Neural cell (in vitro differentiated cells): ENCODE measurements around the gene SH2D3A. TPM values are rescaled to one million over a fixed set of nuclear protein-coding genes. Genes with fewer than 3 reads are reported as not detected.

Experiments used
- H2AFZ ChIP-seq: fragments of 200-600, 300-800 bp; sonication (generic), shearing (Covaris generic); 2 replicates; pipeline ENCODE4 v1.6.0; 2014; ENCODE audit warnings: low read depth, mild to moderate bottlenecking, antibody characterized with exemption, low read length, moderate library complexity
- H3F3A ChIP-seq: fragments of 200-600 bp; shearing (Covaris generic); 2 replicates; pipeline ENCODE4 v1.6.1; 2016; ENCODE audit warnings: mild to moderate bottlenecking, moderate library complexity, mixed read lengths, antibody characterized with exemption, low read length; ENCODE audit not compliant: insufficient read depth, poor library complexity, severe bottlenecking
- H3K27ac ChIP-seq: fragments of 200-600, 300-800 bp; sonication (generic), shearing (Covaris generic); 2 replicates; pipeline ENCODE4 v1.5.1; 2014; ENCODE audit warnings: mild to moderate bottlenecking, low read length, moderate library complexity
- H3K27me3 ChIP-seq: fragments of 300-800, 200-600 bp; sonication (generic), shearing (Covaris generic); 2 replicates; pipeline ENCODE4 v1.6.0; 2014; ENCODE audit warnings: mild to moderate bottlenecking, low read depth, low read length, moderate library complexity; ENCODE audit not compliant: insufficient read depth
- H3K36me3 ChIP-seq: fragments of 300-800, 200-600 bp; sonication (generic), shearing (Covaris generic); 2 replicates; pipeline ENCODE4 v1.5.1; 2014; ENCODE audit warnings: mild to moderate bottlenecking, antibody characterized with exemption, low read length, moderate library complexity; ENCODE audit not compliant: insufficient read depth
- H3K4me2 ChIP-seq: fragments of 300-800, 200-600 bp; sonication (generic), shearing (Covaris generic); 2 replicates; pipeline ENCODE4 v1.6.0; 2014; ENCODE audit warnings: mild to moderate bottlenecking, low read length
- H3K4me3 ChIP-seq: fragments of 300-800, 200-600 bp; sonication (generic), shearing (Covaris generic); 2 replicates; pipeline ENCODE4 v1.5.1; 2014; ENCODE audit warnings: mild to moderate bottlenecking, low read length, moderate library complexity
- H3K79me2 ChIP-seq: fragments of 200-600 bp; shearing (Covaris generic); replicated peaks from 2 replicates; pipeline ENCODE4 v1.6.0; 2014; ENCODE audit warnings: mild to moderate bottlenecking, low read length, moderate library complexity; ENCODE audit not compliant: insufficient read depth
- H3K9ac ChIP-seq: fragments of 300-800, 200-600 bp; sonication (generic), shearing (Covaris generic); 2 replicates; pipeline ENCODE4 v1.6.1; 2016; ENCODE audit warnings: mild to moderate bottlenecking, low read length, mixed read lengths
- H3K9me2 ChIP-seq: fragments of 200-600 bp; shearing (Covaris generic); 2 replicates; pipeline ENCODE4 v1.6.1; 2016; ENCODE audit warnings: mild to moderate bottlenecking, low read length, mixed read lengths; ENCODE audit not compliant: insufficient read depth
- H3K9me3 ChIP-seq: fragments of 200-600, 300-800 bp; sonication (generic), shearing (Covaris generic); 2 replicates; pipeline ENCODE4 v1.6.1; 2016; ENCODE audit warnings: mild to moderate bottlenecking, mixed run types, low read length, moderate library complexity, mixed read lengths
- H4K20me1 ChIP-seq: fragments of 200-600 bp; shearing (Covaris generic); 2 replicates; pipeline ENCODE4 v1.6.1; 2016; ENCODE audit warnings: mild to moderate bottlenecking, mixed run types; ENCODE audit not compliant: insufficient read depth
- CTCF ChIP-seq: fragments of 450-650 bp; IDR thresholded peaks from 2 replicates; pipeline ENCODE4 v1.5.1; 2014; ENCODE audit warnings: antibody characterized with exemption, mild to moderate bottlenecking, moderate library complexity; ENCODE audit not compliant: poor library complexity, severe bottlenecking
- EP300 ChIP-seq: fragments of 450-650 bp; conservative IDR thresholded peaks from 2 replicates; pipeline ENCODE4 v1.6.1; 2014; ENCODE audit warnings: antibody characterized with exemption, mild to moderate bottlenecking, moderate library complexity; ENCODE audit not compliant: poor library complexity, severe bottlenecking
- EZH2 ChIP-seq: fragments of 200-600, 300-800 bp; shearing (Covaris generic), sonication (generic); IDR thresholded peaks from 2 replicates; pipeline ENCODE4 v1.6.1; 2014; ENCODE audit warnings: antibody characterized with exemption, low read length, borderline replicate concordance, mild to moderate bottlenecking; ENCODE audit not compliant: insufficient read depth, poor library complexity, severe bottlenecking
- MXI1 ChIP-seq: fragments of 450-650 bp; conservative IDR thresholded peaks from 2 replicates; pipeline ENCODE4 v1.6.1; 2014; ENCODE audit warnings: antibody characterized with exemption, mild to moderate bottlenecking; ENCODE audit not compliant: poor library complexity, severe bottlenecking
- POLR2AphosphoS5 ChIP-seq: IDR thresholded peaks from 2 replicates; pipeline ENCODE4 v1.6.1; 2012
- RAD21 ChIP-seq: fragments of 450-650 bp; conservative IDR thresholded peaks from 2 replicates; pipeline ENCODE4 v1.6.1; 2014; ENCODE audit warnings: antibody characterized with exemption, mild to moderate bottlenecking, moderate library complexity
- SMC3 ChIP-seq: fragments of 450-650 bp; conservative IDR thresholded peaks from 2 replicates; pipeline ENCODE4 v1.6.1; 2014; ENCODE audit warnings: antibody characterized with exemption, mild to moderate bottlenecking, moderate library complexity; ENCODE audit not compliant: poor library complexity
- polyA plus RNA-seq: library from polyadenylated mRNA; depleted of rRNA; stranded (reverse); fragments of >200 nt; gene quantifications from 2 replicates; pipeline ENCODE4 v1.2.3, GENCODE V29; 2014
- TF ChIP-seq, protein P1 (sequence below): IDR thresholded peaks from 2 replicates; pipeline ENCODE4 v1.6.1; 2012; ENCODE audit warnings: borderline replicate concordance

The SH2D3A gene
- polyA plus RNA-seq, 1 donor from 2014 or later: 3.6 TPM

DNA sequence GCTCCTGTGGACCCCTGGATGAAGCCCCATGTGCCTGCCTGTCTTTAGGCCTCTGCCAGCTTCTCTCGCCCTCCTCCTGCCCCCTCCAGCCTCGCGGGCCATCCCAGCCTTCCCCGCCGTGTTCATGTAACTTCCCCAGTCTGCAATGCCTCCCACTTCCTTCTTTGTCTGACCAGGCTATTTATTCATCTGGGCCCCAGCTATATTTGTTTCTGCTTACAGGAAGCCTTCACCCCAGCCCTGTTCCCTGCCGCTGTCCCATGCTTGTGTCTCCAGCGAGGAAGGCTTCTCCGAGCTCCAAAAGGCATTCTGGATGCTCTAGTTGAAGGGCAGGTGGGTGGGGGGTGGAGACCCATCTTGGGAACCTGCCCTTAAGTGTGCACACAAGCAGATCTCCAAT, 38.9 kb downstream of the SH2D3A start:
- Histone ChIP-seq H3K9me2 (no peaks in the 10 kb centered on the region), H3K9ac (no peak overlapping the region), H3K4me3 (no peak overlapping the region), H4K20me1 (no peaks in the 10 kb centered on the region), H3F3A (no peaks in the 10 kb centered on the region), H3K36me3 (no peaks in the 10 kb centered on the region), H3K27me3 (no peaks in the 10 kb centered on the region), H3K79me2 (no peaks in the 10 kb centered on the region), H2AFZ (no peak overlapping the region), H3K9me3 (no peaks in the 10 kb centered on the region), H3K4me2 (no peak overlapping the region), H3K27ac (no peak overlapping the region)
- TF ChIP-seq SMC3: no peak

- TF ChIP-seq, protein P1, sequence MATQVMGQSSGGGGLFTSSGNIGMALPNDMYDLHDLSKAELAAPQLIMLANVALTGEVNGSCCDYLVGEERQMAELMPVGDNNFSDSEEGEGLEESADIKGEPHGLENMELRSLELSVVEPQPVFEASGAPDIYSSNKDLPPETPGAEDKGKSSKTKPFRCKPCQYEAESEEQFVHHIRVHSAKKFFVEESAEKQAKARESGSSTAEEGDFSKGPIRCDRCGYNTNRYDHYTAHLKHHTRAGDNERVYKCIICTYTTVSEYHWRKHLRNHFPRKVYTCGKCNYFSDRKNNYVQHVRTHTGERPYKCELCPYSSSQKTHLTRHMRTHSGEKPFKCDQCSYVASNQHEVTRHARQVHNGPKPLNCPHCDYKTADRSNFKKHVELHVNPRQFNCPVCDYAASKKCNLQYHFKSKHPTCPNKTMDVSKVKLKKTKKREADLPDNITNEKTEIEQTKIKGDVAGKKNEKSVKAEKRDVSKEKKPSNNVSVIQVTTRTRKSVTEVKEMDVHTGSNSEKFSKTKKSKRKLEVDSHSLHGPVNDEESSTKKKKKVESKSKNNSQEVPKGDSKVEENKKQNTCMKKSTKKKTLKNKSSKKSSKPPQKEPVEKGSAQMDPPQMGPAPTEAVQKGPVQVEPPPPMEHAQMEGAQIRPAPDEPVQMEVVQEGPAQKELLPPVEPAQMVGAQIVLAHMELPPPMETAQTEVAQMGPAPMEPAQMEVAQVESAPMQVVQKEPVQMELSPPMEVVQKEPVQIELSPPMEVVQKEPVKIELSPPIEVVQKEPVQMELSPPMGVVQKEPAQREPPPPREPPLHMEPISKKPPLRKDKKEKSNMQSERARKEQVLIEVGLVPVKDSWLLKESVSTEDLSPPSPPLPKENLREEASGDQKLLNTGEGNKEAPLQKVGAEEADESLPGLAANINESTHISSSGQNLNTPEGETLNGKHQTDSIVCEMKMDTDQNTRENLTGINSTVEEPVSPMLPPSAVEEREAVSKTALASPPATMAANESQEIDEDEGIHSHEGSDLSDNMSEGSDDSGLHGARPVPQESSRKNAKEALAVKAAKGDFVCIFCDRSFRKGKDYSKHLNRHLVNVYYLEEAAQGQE: no peak
- TF ChIP-seq CTCF (no peak), RAD21 (no peak), EZH2 (no peak), SMC3 (no peak)
- Histone ChIP-seq H3K9ac (no peak overlapping the region), H3K27ac (no peak overlapping the region), H3K4me3 (no peak overlapping the region), H4K20me1 (no peaks in the 10 kb centered on the region), H3F3A (no peaks in the 10 kb centered on the region), H3K4me2 (no peak overlapping the region), H3K9me3 (no peaks in the 10 kb centered on the region), H3K79me2 (no peaks in the 10 kb centered on the region), H3K36me3 (no peaks in the 10 kb centered on the region), H2AFZ (no peak overlapping the region), H3K9me2 (no peaks in the 10 kb centered on the region), H3K27me3 (no peaks in the 10 kb centered on the region)
Measured at GRCh38 chr19:6725513-6726231, 41.6 kb downstream of the SH2D3A start.

DNA sequence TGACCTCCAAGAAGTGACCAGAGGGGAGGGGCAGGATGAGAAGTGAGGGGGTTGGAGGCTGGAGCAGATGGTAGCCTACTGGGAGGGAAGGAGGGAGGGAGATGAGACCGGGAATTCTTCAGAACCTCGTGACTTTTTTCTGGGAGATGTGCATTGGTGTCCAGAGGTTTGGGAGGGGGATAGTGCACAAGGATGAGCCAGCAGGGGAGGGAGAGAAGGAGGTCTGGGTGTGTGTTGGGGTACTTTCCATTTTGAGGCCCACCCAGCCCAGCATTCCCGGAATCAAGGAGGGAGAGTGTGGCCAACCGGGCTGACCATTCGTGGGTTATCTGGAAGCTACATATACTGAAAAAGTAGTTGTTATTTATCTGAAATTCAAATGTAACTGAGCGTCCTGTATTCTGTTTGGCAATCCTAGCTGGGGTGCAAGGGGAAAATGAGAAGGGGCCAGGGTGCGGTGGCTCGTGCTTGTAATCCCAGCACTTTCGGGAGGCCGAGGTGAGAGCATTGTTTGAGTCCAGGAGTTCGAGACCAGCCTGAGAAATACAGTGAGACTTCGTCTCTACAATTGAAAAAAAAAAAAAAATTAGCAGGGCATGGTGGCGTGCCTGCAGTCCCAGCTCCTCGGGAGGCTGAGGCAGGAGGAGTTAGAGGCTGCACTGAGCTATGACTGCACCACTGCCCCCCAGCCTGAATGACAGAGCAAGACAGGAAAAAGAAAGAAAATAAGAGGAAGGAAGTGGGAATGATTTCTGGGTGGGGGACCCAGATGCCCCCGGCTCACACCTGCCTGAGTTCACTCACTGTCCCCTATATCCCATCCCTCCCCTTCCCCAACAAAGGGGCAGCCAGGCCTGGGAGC, 42.4 kb downstream of the SH2D3A start:
- no peaks in the 10 kb centered on the region for H3F3A ChIP-seq
- H3K4me2 ChIP-seq: no peak overlapping the region
- H3K79me2 ChIP-seq: no peaks in the 10 kb centered on the region
- no peaks in the 10 kb centered on the region for H3K9me2 ChIP-seq
- H4K20me1 ChIP-seq: no peaks in the 10 kb centered on the region
- H3K27me3 ChIP-seq: no peaks in the 10 kb centered on the region
- H3K27ac ChIP-seq: no peak overlapping the region
- no peak overlapping the region for H2AFZ ChIP-seq
- no peak overlapping the region for H3K4me3 ChIP-seq
- H3K36me3 ChIP-seq: no peaks in the 10 kb centered on the region
- H3K9ac ChIP-seq: no peak overlapping the region
- H3K9me3 ChIP-seq: no peaks in the 10 kb centered on the region
- no peak for TF ChIP-seq EP300
- no peak for TF ChIP-seq CTCF
- no peak for TF ChIP-seq RAD21
- no peak for TF ChIP-seq EZH2
- TF ChIP-seq SMC3: no peak
- TF ChIP-seq MXI1: no peak
- no peak for TF ChIP-seq POLR2AphosphoS5
- TF ChIP-seq, protein P1: no peak
